ENCODE results near the gene YOD1. TPM values are rescaled to one million over a fixed set of nuclear protein-coding genes. Genes with fewer than 3 reads are reported as not detected.
A peak's percentile ranks its signal among the peaks of the same experiment; 100 is the strongest.

The YOD1 gene
- total and polyA plus RNA-seq, 2 of the 4 experiments (the other 2 are of a cell fraction), result 1.8 to 5.4 TPM

- peak overlapping the region; percentile 7; the same call in 1 of the 2 replicates for H2BK120ac ChIP-seq (ENCODE audit: low read depth, low read length)
- H2BK15ac ChIP-seq (ENCODE audit: low read depth, low read length), result no peak overlapping the region; the same call in 2 of the 3 replicates
- peaks cover 14% of the 10 kb centered on the region for H3K9me1 ChIP-seq (ENCODE audit: insufficient read depth, low read length)
- peak overlapping the region; percentile 76 for H2AFZ ChIP-seq (replicated peaks; ENCODE audit: low read length, poor library complexity)
- H3K23ac ChIP-seq (ENCODE audit: low read depth, low read length), result 0 out of 2 replicates have a peak overlapping the region, but pooled peaks have one; percentile 16
- peak; percentile 73 for DNase-seq
- no peak overlapping the region for H4K91ac ChIP-seq (ENCODE audit: insufficient read depth, low read depth, low read length)
- no peak overlapping the region for H3K9ac ChIP-seq (ENCODE audit: low read depth, low read length)
- peak overlapping the region; percentile 3; the same call in 1 of the 2 replicates for H2AK5ac ChIP-seq (ENCODE audit: low read depth, low read length)
- no TSS peak for BruUV-seq (replicated peaks)
- no peak overlapping the region for H3K4me2 ChIP-seq (ENCODE audit: low read depth, low read length)
- peak overlapping the region; percentile 74 for H3K14ac ChIP-seq (replicated peaks; ENCODE audit: low read depth, low read length)
- H3K9me3 ChIP-seq (ENCODE audit: control insufficient read depth, insufficient read depth, low read length), result no peaks in the 10 kb centered on the region
- H4K8ac ChIP-seq (ENCODE audit: low read depth in 2 of 2, low read length in 2 of 2), result peak overlapping the region in 1 of 2 experiments; percentile 37; a peak in 1 of 4 replicates
- H3K27me3 ChIP-seq (ENCODE audit: control insufficient read depth, insufficient read depth, low read length), result no peaks in the 10 kb centered on the region; the same call in 1 of the 2 replicates
- 40% methylated on average over 1 of the region's 8 CpGs; no CpG with 5 or more reads in 1 of the 2 experiments for WGBS, 2 experiments (ENCODE audit: extremely low coverage in 2 of 2, insufficient read length in 1 of 2)
- peaks cover 6% of the 10 kb centered on the region for H3K4me1 ChIP-seq (ENCODE audit: control insufficient read depth, insufficient read depth, low read length)
- no peak overlapping the region for H3K56ac ChIP-seq (ENCODE audit: extremely low read depth, insufficient read depth, low read length)
- in situ Hi-C loops (cut with MboI; ENCODE audit: low sequenced_read_pairs), result no loop called here
- dilution Hi-C loops (cut with HindIII; ENCODE audit: low sequenced_read_pairs, unreplicated experiment), result no loop called here
- ATAC-seq (ENCODE audit: low read depth), result peak; percentile 55
- H3K79me1 ChIP-seq (ENCODE audit: low read depth in 1 of 2, low read length in 2 of 2), result no peaks in the 10 kb centered on the region
- H2BK5ac ChIP-seq (ENCODE audit: low read depth, low read length, poor library complexity, severe bottlenecking), result no peak overlapping the region
- intact Hi-C loops (cut with micrococcal nuclease), result no loop called here
- H4K20me1 ChIP-seq (ENCODE audit: insufficient read depth, low read length), result no peaks in the 10 kb centered on the region
- H3K18ac ChIP-seq (ENCODE audit: low read depth, low read length), result no peak overlapping the region
- H2AK9ac ChIP-seq (replicated peaks; ENCODE audit: low read depth, low read length, poor library complexity), result peak overlapping the region; percentile 67
- no peak overlapping the region for H3K27ac ChIP-seq (ENCODE audit: insufficient read depth, low read length)
- no peaks in the 10 kb centered on the region for H3K36me3 ChIP-seq (ENCODE audit: control insufficient read depth, insufficient read depth, low read length)
- H3K4ac ChIP-seq (ENCODE audit: low read depth, low read length), result peak overlapping the region; percentile 28
- peak overlapping the region; percentile 48; the same call in 1 of the 2 replicates for H2BK20ac ChIP-seq (ENCODE audit: low read depth, low read length)
- no peak overlapping the region for H3K4me3 ChIP-seq (ENCODE audit: insufficient read depth, low read depth, low read length)
- TF ChIP-seq RAD21 (IDR thresholded peaks at IDR 0.05; ENCODE audit: low read length) (no peak), MXI1 (IDR thresholded peaks at IDR 0.05; ENCODE audit: borderline replicate concordance, low read depth, low read length) (no peak), ELK1 (IDR thresholded peaks at IDR 0.05; ENCODE audit: borderline replicate concordance, low read depth, low read length) (no peak), SMC3 (IDR thresholded peaks at IDR 0.05; ENCODE audit: low read depth, low read length) (no peak), CEBPB (IDR thresholded peaks at IDR 0.05; ENCODE audit: low read depth, low read length) (no peak), FOS (IDR thresholded peaks at IDR 0.05; ENCODE audit: low read depth, low read length) (0 out of 2 replicates have a peak, but pooled peaks have one; percentile 34)
- TF ChIP-seq, protein P1, sequence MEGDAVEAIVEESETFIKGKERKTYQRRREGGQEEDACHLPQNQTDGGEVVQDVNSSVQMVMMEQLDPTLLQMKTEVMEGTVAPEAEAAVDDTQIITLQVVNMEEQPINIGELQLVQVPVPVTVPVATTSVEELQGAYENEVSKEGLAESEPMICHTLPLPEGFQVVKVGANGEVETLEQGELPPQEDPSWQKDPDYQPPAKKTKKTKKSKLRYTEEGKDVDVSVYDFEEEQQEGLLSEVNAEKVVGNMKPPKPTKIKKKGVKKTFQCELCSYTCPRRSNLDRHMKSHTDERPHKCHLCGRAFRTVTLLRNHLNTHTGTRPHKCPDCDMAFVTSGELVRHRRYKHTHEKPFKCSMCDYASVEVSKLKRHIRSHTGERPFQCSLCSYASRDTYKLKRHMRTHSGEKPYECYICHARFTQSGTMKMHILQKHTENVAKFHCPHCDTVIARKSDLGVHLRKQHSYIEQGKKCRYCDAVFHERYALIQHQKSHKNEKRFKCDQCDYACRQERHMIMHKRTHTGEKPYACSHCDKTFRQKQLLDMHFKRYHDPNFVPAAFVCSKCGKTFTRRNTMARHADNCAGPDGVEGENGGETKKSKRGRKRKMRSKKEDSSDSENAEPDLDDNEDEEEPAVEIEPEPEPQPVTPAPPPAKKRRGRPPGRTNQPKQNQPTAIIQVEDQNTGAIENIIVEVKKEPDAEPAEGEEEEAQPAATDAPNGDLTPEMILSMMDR (conservative IDR thresholded peaks at IDR 0.05; ENCODE audit: low read depth, low read length), result no peak
- ChIA-PET POLR2A (ENCODE audit: unreplicated experiment) (no interaction called here), CTCF (no interaction called here)
- no peak overlapping the region for H4K5ac ChIP-seq (ENCODE audit: low read depth, low read length)
Measured at GRCh38 chr1:207021139-207021861, 29.7 kb downstream of the YOD1 start.

Data from IMR-90 (cell line).